ENCODE results near the gene SULT1A4.
"Not testable (repeated sequence)": the region's sequence is repeated elsewhere in the genome, so short reads cannot be mapped to it uniquely, and the experiment has no call there.

SULT1A4 gene

DNA sequence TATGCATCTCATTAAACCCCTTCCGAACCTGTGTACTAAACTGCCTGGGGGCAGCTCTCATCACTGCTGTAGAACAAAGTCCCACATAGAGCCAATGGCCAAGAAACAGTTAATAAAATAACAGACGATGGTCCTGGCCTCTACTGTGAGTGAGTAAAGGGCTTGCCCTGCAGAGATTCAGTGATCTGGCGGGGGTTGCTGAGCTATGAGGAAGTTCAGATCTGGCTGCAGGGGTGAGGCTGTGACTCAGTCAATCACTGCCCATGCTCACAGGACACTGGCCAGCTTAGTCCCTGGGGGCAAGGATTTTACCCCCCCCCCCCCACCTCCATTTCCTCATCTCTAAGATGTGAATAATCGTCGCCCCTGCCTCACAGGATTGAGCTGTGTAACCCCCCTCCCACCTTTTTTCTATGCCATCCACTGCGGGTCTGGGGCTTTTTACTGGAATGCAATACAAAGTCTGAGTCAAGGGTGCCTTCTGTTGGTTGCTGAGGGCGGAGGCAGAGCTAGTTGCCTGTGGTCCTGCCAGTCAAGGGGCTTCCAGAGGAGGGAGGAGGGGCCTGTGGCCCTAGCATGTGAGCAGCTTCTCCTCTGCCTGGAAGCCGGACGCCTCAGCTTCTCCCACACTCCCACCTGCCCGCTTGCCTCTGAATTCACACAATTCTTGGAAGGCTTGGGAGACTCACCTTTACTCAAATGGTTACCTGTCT is 8.1 kb downstream of the SULT1A4 start:
- not testable (repeated sequence) for H3K36me3 ChIP-seq (ENCODE audit: control insufficient read depth, insufficient read depth, low read length); H3K4me1 ChIP-seq (ENCODE audit: control insufficient read depth, insufficient read depth, low read length); H3K27me3 ChIP-seq (ENCODE audit: control insufficient read depth, insufficient read depth, low read length); H3K9ac ChIP-seq (ENCODE audit: low read depth, low read length); H3K27ac ChIP-seq (ENCODE audit: low read depth, low read length); H3K9me3 ChIP-seq (ENCODE audit: control insufficient read depth, insufficient read depth, low read length); H3K4me3 ChIP-seq (ENCODE audit: low read depth, low read length)

DNA sequence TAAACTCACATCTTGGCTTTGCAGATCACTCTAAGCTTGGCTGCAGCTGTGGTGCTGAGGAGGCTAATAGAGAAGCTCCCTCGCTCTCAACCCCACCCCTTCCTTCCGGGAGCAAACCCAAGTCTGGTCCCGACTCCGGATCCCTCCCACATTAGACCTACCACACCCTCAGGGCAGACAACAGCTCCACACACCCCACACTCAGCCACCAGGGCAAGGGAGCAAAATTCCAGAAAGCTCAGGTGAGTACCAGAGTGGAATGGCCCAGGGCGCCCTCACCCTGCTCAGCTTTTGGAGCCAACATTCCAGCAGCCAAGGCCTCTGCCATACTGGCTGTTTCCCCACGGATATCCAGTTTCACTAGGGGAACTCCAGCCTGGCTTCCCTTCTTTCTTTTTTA is 9.9 kb downstream of the SULT1A4 start:
- H3K27ac ChIP-seq (ENCODE audit: low read depth, low read length); H3K36me3 ChIP-seq (ENCODE audit: control insufficient read depth, insufficient read depth, low read length); H3K9me3 ChIP-seq (ENCODE audit: control insufficient read depth, insufficient read depth, low read length); H3K27me3 ChIP-seq (ENCODE audit: control insufficient read depth, insufficient read depth, low read length); H3K9ac ChIP-seq (ENCODE audit: low read depth, low read length); H3K4me3 ChIP-seq (ENCODE audit: low read depth, low read length); H3K4me1 ChIP-seq (ENCODE audit: control insufficient read depth, insufficient read depth, low read length): not testable (repeated sequence)

DNA sequence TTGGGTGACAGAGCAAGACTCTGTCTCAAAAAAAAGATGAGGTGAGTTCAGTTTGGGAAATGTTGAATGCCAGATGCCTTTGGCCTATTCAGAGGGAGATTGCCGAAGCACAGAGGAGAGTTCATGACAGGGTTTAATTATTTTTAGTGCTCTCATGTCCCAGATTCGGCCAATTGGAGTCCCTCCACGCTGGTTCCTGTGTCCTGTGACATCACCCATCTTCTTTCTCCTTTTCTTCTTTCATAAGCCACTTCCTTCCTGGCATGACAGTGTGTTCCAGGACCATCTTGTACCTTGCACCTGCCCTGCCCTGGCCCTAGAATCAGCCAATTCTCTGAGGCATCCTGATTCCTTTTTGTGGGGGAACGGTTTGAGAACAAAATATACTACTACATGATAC is 12.4 kb downstream of the SULT1A4 start:
- not testable (repeated sequence) for H3K4me3 ChIP-seq (ENCODE audit: low read depth, low read length); H3K9ac ChIP-seq (ENCODE audit: low read depth, low read length); H3K4me1 ChIP-seq (ENCODE audit: control insufficient read depth, insufficient read depth, low read length); H3K9me3 ChIP-seq (ENCODE audit: control insufficient read depth, insufficient read depth, low read length); H3K27me3 ChIP-seq (ENCODE audit: control insufficient read depth, insufficient read depth, low read length); H3K36me3 ChIP-seq (ENCODE audit: control insufficient read depth, insufficient read depth, low read length); H3K27ac ChIP-seq (ENCODE audit: low read depth, low read length)

DNA sequence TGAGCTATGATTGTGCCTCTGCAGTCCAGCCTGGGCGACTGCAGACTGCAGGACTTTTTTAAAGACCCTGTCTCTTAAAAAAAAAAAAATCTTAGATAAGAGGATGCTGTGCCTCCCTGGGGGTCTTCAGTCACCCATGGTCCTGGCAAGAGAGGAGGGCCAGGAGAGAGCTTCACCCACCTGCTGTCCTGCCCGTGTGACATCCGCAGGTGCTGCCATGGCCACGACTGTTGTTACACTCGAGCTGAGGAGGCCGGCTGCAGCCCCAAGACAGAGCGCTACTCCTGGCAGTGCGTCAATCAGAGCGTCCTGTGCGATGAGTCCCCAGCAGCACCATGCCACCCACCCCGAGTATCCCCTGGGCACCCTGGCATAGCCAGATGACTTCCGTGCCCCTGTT is 22.6 kb downstream of the SULT1A4 start:
- not testable (repeated sequence) for H3K36me3 ChIP-seq (ENCODE audit: control insufficient read depth, insufficient read depth, low read length); H3K4me3 ChIP-seq (ENCODE audit: low read depth, low read length); H3K4me1 ChIP-seq (ENCODE audit: control insufficient read depth, insufficient read depth, low read length); H3K9ac ChIP-seq (ENCODE audit: low read depth, low read length); H3K27ac ChIP-seq (ENCODE audit: low read depth, low read length); H3K27me3 ChIP-seq (ENCODE audit: control insufficient read depth, insufficient read depth, low read length); H3K9me3 ChIP-seq (ENCODE audit: control insufficient read depth, insufficient read depth, low read length)

DNA sequence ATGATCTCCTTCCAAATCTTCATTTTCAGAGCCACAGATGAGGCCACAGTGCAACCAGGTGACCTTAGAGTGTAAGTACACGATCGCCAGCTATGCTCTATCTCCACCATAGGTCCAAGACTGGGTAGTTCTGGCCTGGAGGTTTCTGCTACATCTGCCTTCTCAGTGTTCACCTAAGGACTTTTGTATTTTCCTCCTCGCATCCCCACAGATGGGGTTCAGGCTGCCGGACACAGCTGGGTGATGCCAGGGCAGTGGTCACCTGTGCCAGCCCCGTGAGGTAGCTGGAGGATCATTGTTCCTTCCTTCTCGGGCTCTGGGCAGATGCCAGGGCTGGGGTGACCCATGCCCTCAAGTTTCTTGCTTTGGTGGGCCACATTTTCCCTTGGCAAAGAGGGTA is 46.6 kb downstream of the SULT1A4 start, which contains the start of gene NPIPB12:
TSS of gene NPIPB12 (minus strand) at position 101 of the 400 bp plus-strand sequence.
- H3K9ac ChIP-seq (ENCODE audit: low read depth, low read length); H3K27ac ChIP-seq (ENCODE audit: low read depth, low read length): not testable (repeated sequence)

More for the DNA sequence above, 46.6 kb downstream of the SULT1A4 start, which contains the start of gene NPIPB12:
- H3K9me3 ChIP-seq (ENCODE audit: control insufficient read depth, insufficient read depth, low read length); H3K27me3 ChIP-seq (ENCODE audit: control insufficient read depth, insufficient read depth, low read length); H3K4me1 ChIP-seq (ENCODE audit: control insufficient read depth, insufficient read depth, low read length); H3K36me3 ChIP-seq (ENCODE audit: control insufficient read depth, insufficient read depth, low read length); H3K4me3 ChIP-seq (ENCODE audit: low read depth, low read length): not testable (repeated sequence)
